ENCODE data around the gene TSPEAR.

DNA sequence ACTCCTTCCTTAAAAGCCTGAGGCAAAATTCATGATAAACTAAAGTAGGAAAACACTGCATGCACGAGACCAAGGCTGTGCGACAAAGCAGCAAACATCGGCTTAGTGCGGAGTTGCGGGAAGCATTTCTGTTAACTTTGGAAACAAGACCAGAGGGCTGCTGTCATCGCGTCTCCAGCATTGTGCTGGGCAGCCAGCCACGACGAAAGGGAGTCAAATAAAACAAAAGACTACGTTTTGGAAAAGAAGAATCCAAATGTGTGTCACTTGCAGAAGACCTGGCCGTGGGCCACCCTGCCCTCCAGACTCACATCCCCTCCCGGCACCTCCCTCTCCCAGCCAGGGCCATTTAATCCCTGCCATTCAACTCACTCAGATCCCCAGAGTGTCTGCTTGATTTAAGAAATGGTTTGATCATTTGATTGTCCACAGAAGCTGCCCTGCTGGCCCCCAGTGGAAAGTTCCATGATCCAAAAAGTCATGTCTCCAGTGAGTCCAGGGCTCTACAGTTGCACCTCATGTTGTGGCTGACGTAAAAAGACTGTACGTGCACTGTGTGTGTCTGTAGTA lies 67.5 kb downstream of the TSPEAR start:
- TF ChIP-seq, protein P1, sequence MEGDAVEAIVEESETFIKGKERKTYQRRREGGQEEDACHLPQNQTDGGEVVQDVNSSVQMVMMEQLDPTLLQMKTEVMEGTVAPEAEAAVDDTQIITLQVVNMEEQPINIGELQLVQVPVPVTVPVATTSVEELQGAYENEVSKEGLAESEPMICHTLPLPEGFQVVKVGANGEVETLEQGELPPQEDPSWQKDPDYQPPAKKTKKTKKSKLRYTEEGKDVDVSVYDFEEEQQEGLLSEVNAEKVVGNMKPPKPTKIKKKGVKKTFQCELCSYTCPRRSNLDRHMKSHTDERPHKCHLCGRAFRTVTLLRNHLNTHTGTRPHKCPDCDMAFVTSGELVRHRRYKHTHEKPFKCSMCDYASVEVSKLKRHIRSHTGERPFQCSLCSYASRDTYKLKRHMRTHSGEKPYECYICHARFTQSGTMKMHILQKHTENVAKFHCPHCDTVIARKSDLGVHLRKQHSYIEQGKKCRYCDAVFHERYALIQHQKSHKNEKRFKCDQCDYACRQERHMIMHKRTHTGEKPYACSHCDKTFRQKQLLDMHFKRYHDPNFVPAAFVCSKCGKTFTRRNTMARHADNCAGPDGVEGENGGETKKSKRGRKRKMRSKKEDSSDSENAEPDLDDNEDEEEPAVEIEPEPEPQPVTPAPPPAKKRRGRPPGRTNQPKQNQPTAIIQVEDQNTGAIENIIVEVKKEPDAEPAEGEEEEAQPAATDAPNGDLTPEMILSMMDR (IDR thresholded peaks at IDR 0.05 in 8 of 11, conservative IDR thresholded peaks at IDR 0.05 in 3 of 11), result no peak
- TF ChIP-seq POLR2A (IDR thresholded peaks at IDR 0.05) (no peak), POLR2AphosphoS5 (IDR thresholded peaks at IDR 0.05) (no peak)

Data from spleen (tissue), 7 donors.